Measurements from ENCODE around the gene RUSF1.

GRCh38 chr16:31529108-31529936 lies 21.1 kb upstream of the RUSF1 start:
- TF ChIP-seq POLR2AphosphoS5 (IDR thresholded peaks at IDR 0.05; ENCODE audit: insufficient read depth in 1 of 2, low read depth in 1 of 2) = no peak
- TF ChIP-seq, protein P1, sequence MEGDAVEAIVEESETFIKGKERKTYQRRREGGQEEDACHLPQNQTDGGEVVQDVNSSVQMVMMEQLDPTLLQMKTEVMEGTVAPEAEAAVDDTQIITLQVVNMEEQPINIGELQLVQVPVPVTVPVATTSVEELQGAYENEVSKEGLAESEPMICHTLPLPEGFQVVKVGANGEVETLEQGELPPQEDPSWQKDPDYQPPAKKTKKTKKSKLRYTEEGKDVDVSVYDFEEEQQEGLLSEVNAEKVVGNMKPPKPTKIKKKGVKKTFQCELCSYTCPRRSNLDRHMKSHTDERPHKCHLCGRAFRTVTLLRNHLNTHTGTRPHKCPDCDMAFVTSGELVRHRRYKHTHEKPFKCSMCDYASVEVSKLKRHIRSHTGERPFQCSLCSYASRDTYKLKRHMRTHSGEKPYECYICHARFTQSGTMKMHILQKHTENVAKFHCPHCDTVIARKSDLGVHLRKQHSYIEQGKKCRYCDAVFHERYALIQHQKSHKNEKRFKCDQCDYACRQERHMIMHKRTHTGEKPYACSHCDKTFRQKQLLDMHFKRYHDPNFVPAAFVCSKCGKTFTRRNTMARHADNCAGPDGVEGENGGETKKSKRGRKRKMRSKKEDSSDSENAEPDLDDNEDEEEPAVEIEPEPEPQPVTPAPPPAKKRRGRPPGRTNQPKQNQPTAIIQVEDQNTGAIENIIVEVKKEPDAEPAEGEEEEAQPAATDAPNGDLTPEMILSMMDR (IDR thresholded peaks at IDR 0.05) = no peak

Measured in vagina (tissue), 2 donors.